Suprapubic skin (tissue), 4 donors: Measurements from ENCODE around the gene ECE1.

Source experiments
- EP300 ChIP-seq: sonication (generic); formaldehyde crosslinking; IDR thresholded peaks from one replicate; pipeline ENCODE4 v1.6.1; 2017; ENCODE audit warnings: antibody characterized with exemption
- POLR2AphosphoS5 ChIP-seq, 3 donors: sonication (generic); formaldehyde crosslinking; IDR thresholded peaks; one replicate each; pipeline ENCODE4 v1.6.1; 2017; ENCODE audit warnings: antibody characterized with exemption in 3 of 3

GRCh38 chr1:21335088-21335691, 44.9 kb upstream of the ECE1 start:
- TF ChIP-seq POLR2AphosphoS5 (IDR thresholded peaks at IDR 0.05) (no peak), EP300 (no peak)
